Calu3 (cell line): ENCODE data around the gene TMEM138. TPM values are rescaled to one million over a fixed set of nuclear protein-coding genes. Genes with fewer than 3 reads are reported as not detected.

Source experiments
- Bru-seq: library from RNA; stranded (reverse); fragments of 400-500 nt; gene quantifications from one replicate; lab custom pipeline; 2021; lab: Mats Ljungman, UMichigan
- BruChase-seq, 2 experiments: library from RNA; stranded (reverse); fragments of 400-500 nt; gene quantifications; one replicate each; lab custom pipeline; 2021; lab: Mats Ljungman, UMichigan
- BruUV-seq: library from RNA; stranded (reverse); fragments of 400-500 nt; replicated peaks from 2 replicates; lab custom pipeline; 2021; lab: Mats Ljungman, UMichigan
- CTCF ChIA-PET: fragments of 300-600 bp; sonication (Branson Sonifier 250); formaldehyde crosslinking; loops from one replicate; lab custom pipeline; 2022; ENCODE audit warnings: antibody characterized with exemption; lab: Charles Lee
- DNase-seq: peaks from one replicate; pipeline ENCODE4 v3.0.0; 2022
- H3K27ac Mint-ChIP-seq: one replicate; pipeline ENCODE4 v1.8.0; 2022; ENCODE audit warnings: mixed read lengths; ENCODE audit not compliant: unreplicated experiment
- H3K27me3 Mint-ChIP-seq: one replicate; pipeline ENCODE4 v1.8.0; 2022; ENCODE audit warnings: mixed read lengths; ENCODE audit not compliant: unreplicated experiment
- H3K36me3 Mint-ChIP-seq: one replicate; pipeline ENCODE4 v1.8.0; 2022; ENCODE audit warnings: mild to moderate bottlenecking, moderate library complexity, mixed read lengths; ENCODE audit not compliant: insufficient read depth, unreplicated experiment
- H3K4me1 Mint-ChIP-seq: one replicate; pipeline ENCODE4 v1.8.0; 2022; ENCODE audit warnings: mild to moderate bottlenecking, low read depth, mixed read lengths; ENCODE audit not compliant: unreplicated experiment
- H3K4me3 Mint-ChIP-seq: one replicate; pipeline ENCODE4 v1.8.0; 2022; ENCODE audit warnings: mild to moderate bottlenecking, low read depth, moderate library complexity, mixed read lengths; ENCODE audit not compliant: unreplicated experiment
- H3K9me3 Mint-ChIP-seq: one replicate; pipeline ENCODE4 v1.8.0; 2022; ENCODE audit warnings: low read depth, mixed read lengths; ENCODE audit not compliant: unreplicated experiment
- CTCF ChIP-seq: fragments of 200-600 bp; IDR thresholded peaks from one replicate; pipeline ENCODE4 v1.8.0; 2022; ENCODE audit warnings: antibody characterized with exemption; ENCODE audit not compliant: unreplicated experiment
- intact Hi-C: fragments of 100-400 bp; cut with micrococcal nuclease; formaldehyde crosslinking; loops from one replicate; pipeline ENCODE4 v1.10.0; 2022; ENCODE audit not compliant: unreplicated experiment
- long read RNA-seq: library from polyadenylated mRNA; stranded (forward); transcript quantifications from one replicate; pipeline ENCODE4 v2.0.0, GENCODE V29; 2022
- total RNA-seq: library from RNA; stranded (reverse); gene quantifications from 2 replicates; pipeline ENCODE4 v1.2.3, GENCODE V29; 2022

The TMEM138 gene
- total RNA-seq (45.7 and 51.6 TPM in 2 replicates), Bru-seq, nascent RNA (percentile 78 among the genes with signal in this experiment), BruChase-seq, experiment 1, labeled RNA remaining after a 6-hour chase (percentile 77 among the genes with signal in this experiment), BruChase-seq, experiment 2, labeled RNA remaining after a 2-hour chase (percentile 81 among the genes with signal in this experiment)
- long read RNA-seq, transcript TMEM138-201 (5 exons, 1,848 nt), result major isoform, 37 of 63 reads
- long read RNA-seq, partial matches to known transcripts, result 3 of 63 reads
- long read RNA-seq, other reads (novel, unspliced or antisense), result 17 of 63 reads

- H3K27me3 Mint-ChIP-seq, result no peaks in the 10 kb centered on the region
- DNase-seq, result peak; percentile 92
- peak within 1 kb of the TSS; percentile 91 for H3K4me3 Mint-ChIP-seq
- H3K27ac Mint-ChIP-seq, result peak within 1 kb of the TSS; percentile 83
- intact Hi-C loops, result no loop called here
- BruUV-seq, result no TSS peak
- TF ChIP-seq CTCF, result no peak
- no peaks in the 10 kb centered on the region for H3K4me1 Mint-ChIP-seq
- H3K36me3 Mint-ChIP-seq, result peaks cover 47% of the 10 kb centered on the region
- H3K9me3 Mint-ChIP-seq, result no peaks in the 10 kb centered on the region
- CTCF ChIA-PET, result interaction anchor here (0.6 to 2.7 kb wide), 12 partner anchors 8 to 226 kb away, joined by 3 to 23 read pairs (median 4); partner anchors contain the start of genes CPSF7 and SDHAF2
These were observed at the start of gene TMEM138, which contains the start of gene CYB561A3 for GRCh38 chr11:61361741-61362541. Gene TMEM138 (plus strand): TSS chr11:61362374. CDS start chr11:61364391, 2,017 bp downstream. Gene CYB561A3 (minus strand): TSS chr11:61361882. CDS start chr11:61356713, 5,169 bp downstream.

DNA sequence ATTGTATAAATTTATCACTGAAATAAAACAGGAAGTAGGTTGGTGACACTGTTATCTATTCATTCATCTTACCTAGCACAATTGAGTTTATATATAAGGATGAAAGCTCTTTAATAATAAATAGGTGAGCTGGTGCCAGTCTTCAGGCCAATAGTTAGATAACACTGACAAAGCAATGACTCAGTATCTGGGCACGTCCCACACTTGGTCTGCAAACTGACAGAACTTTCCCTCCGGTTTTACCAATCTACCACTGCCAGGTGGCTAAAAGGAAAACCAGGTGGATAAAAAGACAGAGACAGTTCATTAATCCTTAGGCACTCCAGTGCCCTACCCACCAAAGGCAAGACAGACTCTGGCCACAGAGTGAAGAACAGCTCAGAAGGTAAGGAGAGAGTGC, 46.9 kb upstream of the TMEM138 start:
- Mint-ChIP-seq H3K4me3 (no peak overlapping the region), H3K27me3 (no peaks in the 10 kb centered on the region), H3K27ac (no peak overlapping the region), H3K36me3 (peaks cover 34% of the 10 kb centered on the region), H3K4me1 (no peaks in the 10 kb centered on the region), H3K9me3 (no peaks in the 10 kb centered on the region)
- CTCF ChIA-PET, result interaction anchor here (0.6 kb wide), 2 partner anchors 101 to 1254 kb away, joined by 3 to 6 read pairs; no protein-coding TSS in a partner anchor
- TF ChIP-seq CTCF, result no peak
- DNase-seq, result no peak
- intact Hi-C loops, result no loop called here
- BruUV-seq, result no TSS peak

GRCh38 chr11:61325649-61326414, 36.3 kb upstream of the TMEM138 start:
- TF ChIP-seq CTCF, result no peak

GRCh38 chr11:61327669-61328071, 34.5 kb upstream of the TMEM138 start:
- no peak overlapping the region for H3K4me3 Mint-ChIP-seq
- H3K9me3 Mint-ChIP-seq, result no peaks in the 10 kb centered on the region
- H3K36me3 Mint-ChIP-seq, result peaks cover 66% of the 10 kb centered on the region
- no peak for TF ChIP-seq CTCF
- H3K4me1 Mint-ChIP-seq, result peaks cover 13% of the 10 kb centered on the region
- no peaks in the 10 kb centered on the region for H3K27me3 Mint-ChIP-seq
- H3K27ac Mint-ChIP-seq, result no peak overlapping the region
- CTCF ChIA-PET, result no interaction called here
- no TSS peak for BruUV-seq
- DNase-seq, result no peak
- intact Hi-C loops, result no loop called here

More at GRCh38 chr11:61325649-61326414, 36.3 kb upstream of the TMEM138 start:
- peaks cover 66% of the 10 kb centered on the region for H3K36me3 Mint-ChIP-seq
- no peak overlapping the region for H3K27ac Mint-ChIP-seq
- no peaks in the 10 kb centered on the region for H3K27me3 Mint-ChIP-seq
- intact Hi-C loops, result no loop called here
- no peaks in the 10 kb centered on the region for H3K4me1 Mint-ChIP-seq
- no TSS peak for BruUV-seq
- no peak overlapping the region for H3K4me3 Mint-ChIP-seq
- no peak for DNase-seq
- CTCF ChIA-PET, result no interaction called here
- H3K9me3 Mint-ChIP-seq, result no peaks in the 10 kb centered on the region
